HEK293 (cell line): Measurements from ENCODE around the gene RAF1.

Experiments
- GLI4 ChIP-seq: fragments of 450-650 bp; formaldehyde crosslinking; IDR thresholded peaks from 2 replicates; pipeline ENCODE4 v1.5.1; 2016; ENCODE audit warnings: missing biosample characterization, missing genetic modification characterization
- GLIS2 ChIP-seq: fragments of 450-650 bp; formaldehyde crosslinking; IDR thresholded peaks from 2 replicates; pipeline ENCODE4 v1.5.1; 2016; ENCODE audit warnings: missing biosample characterization, missing genetic modification characterization
- HOXC10 ChIP-seq: sonication (generic); formaldehyde crosslinking; IDR thresholded peaks from 2 replicates; pipeline ENCODE4 v1.8.1; 2023; ENCODE audit warnings: mild to moderate bottlenecking, missing genetic modification reagents
- KLF1 ChIP-seq: fragments of 450-650 bp; formaldehyde crosslinking; IDR thresholded peaks from 2 replicates; pipeline ENCODE4 v1.5.1; 2016; ENCODE audit warnings: missing biosample characterization, missing genetic modification characterization
- OVOL3 ChIP-seq: fragments of 450-650 bp; formaldehyde crosslinking; IDR thresholded peaks from 2 replicates; pipeline ENCODE4 v1.5.1; 2016; ENCODE audit warnings: missing biosample characterization, missing genetic modification characterization
- SALL2 ChIP-seq: fragments of 450-650 bp; formaldehyde crosslinking; IDR thresholded peaks from 2 replicates; pipeline ENCODE4 v1.5.0; 2017; ENCODE audit warnings: missing biosample characterization, mild to moderate bottlenecking, missing genetic modification characterization, borderline replicate concordance
- TSHZ1 ChIP-seq: fragments of 450-650 bp; formaldehyde crosslinking; IDR thresholded peaks from 2 replicates; pipeline ENCODE4 v1.5.1; 2016; ENCODE audit warnings: missing biosample characterization, missing genetic modification characterization, borderline replicate concordance
- ZBTB26 ChIP-seq: fragments of 450-650 bp; formaldehyde crosslinking; optimal IDR thresholded peaks from 2 replicates; pipeline ENCODE3; 2016; ENCODE audit warnings: missing biosample characterization, mild to moderate bottlenecking, missing genetic modification characterization
- ZBTB48 ChIP-seq: fragments of 450-650 bp; formaldehyde crosslinking; IDR thresholded peaks from 2 replicates; pipeline ENCODE4 v1.5.1; 2016; ENCODE audit warnings: missing biosample characterization, missing genetic modification characterization
- ZBTB6 ChIP-seq: fragments of 450-650 bp; formaldehyde crosslinking; IDR thresholded peaks from 2 replicates; pipeline ENCODE4 v1.5.1; 2017; ENCODE audit warnings: missing biosample characterization, missing genetic modification characterization
- ZBTB7A ChIP-seq: fragments of 450-650 bp; formaldehyde crosslinking; IDR thresholded peaks from 2 replicates; pipeline ENCODE4 v1.5.1; 2016; ENCODE audit warnings: low read depth, missing biosample characterization, missing genetic modification characterization
- ZNF112 ChIP-seq: fragments of 450-650 bp; formaldehyde crosslinking; IDR thresholded peaks from 2 replicates; pipeline ENCODE4 v1.5.0; 2017; ENCODE audit warnings: missing biosample characterization, missing genetic modification characterization
- ZNF132 ChIP-seq: fragments of 450-650 bp; formaldehyde crosslinking; IDR thresholded peaks from 2 replicates; pipeline ENCODE4 v1.5.1; 2017; ENCODE audit warnings: missing biosample characterization, missing genetic modification characterization, borderline replicate concordance
- ZNF138 ChIP-seq: fragments of 450-650 bp; formaldehyde crosslinking; IDR thresholded peaks from 2 replicates; pipeline ENCODE4 v1.5.1; 2016; ENCODE audit warnings: missing biosample characterization, missing genetic modification characterization, borderline replicate concordance
- ZNF140 ChIP-seq: fragments of 450-650 bp; formaldehyde crosslinking; IDR thresholded peaks from 2 replicates; pipeline ENCODE4 v1.5.1; 2016; ENCODE audit warnings: missing biosample characterization, missing genetic modification characterization
- ZNF239 ChIP-seq: fragments of 450-650 bp; formaldehyde crosslinking; IDR thresholded peaks from 2 replicates; pipeline ENCODE4 v1.5.1; 2016; ENCODE audit warnings: missing biosample characterization, missing genetic modification characterization
- ZNF274 ChIP-seq, 2 experiments: fragments of 200-500 bp in 1 of 2; fragments of 450-650 bp in 1 of 2; sonication (Bioruptor generic) in 1 of 2; formaldehyde crosslinking in 1 of 2; IDR thresholded peaks; 2 replicates each; pipeline versions ENCODE4 v1.5.1 to v1.6.1; 2014 to 2016; ENCODE audit warnings: borderline replicate concordance in 1 of 2, inconsistent platforms in 1 of 2, low read length in 1 of 2, missing biosample characterization in 1 of 2, missing genetic modification characterization in 1 of 2
- ZNF280C ChIP-seq: fragments of 450-650 bp; formaldehyde crosslinking; IDR thresholded peaks from 2 replicates; pipeline ENCODE4 v1.5.1; 2016; ENCODE audit warnings: missing biosample characterization, missing genetic modification characterization
- ZNF311 ChIP-seq: fragments of 450-650 bp; formaldehyde crosslinking; IDR thresholded peaks from 2 replicates; pipeline ENCODE4 v1.5.1; 2017; ENCODE audit warnings: missing biosample characterization, missing genetic modification characterization, borderline replicate concordance
- ZNF335 ChIP-seq: fragments of 450-650 bp; formaldehyde crosslinking; conservative IDR thresholded peaks from 2 replicates; pipeline ENCODE4 v1.5.1; 2016; ENCODE audit warnings: missing biosample characterization, missing genetic modification characterization
- ZNF366 ChIP-seq: fragments of 450-650 bp; formaldehyde crosslinking; conservative IDR thresholded peaks from 2 replicates; pipeline ENCODE4 v1.5.1; 2016; ENCODE audit warnings: missing biosample characterization, missing genetic modification characterization
- ZNF37A ChIP-seq: fragments of 450-650 bp; IDR thresholded peaks from 2 replicates; pipeline ENCODE4 v1.5.1; 2018; ENCODE audit warnings: missing biosample characterization, missing genetic modification characterization
- ZNF48 ChIP-seq: fragments of 450-650 bp; formaldehyde crosslinking; IDR thresholded peaks from 2 replicates; pipeline ENCODE4 v1.5.1; 2016; ENCODE audit warnings: missing biosample characterization, missing genetic modification characterization
- ZNF645 ChIP-seq: fragments of 450-650 bp; formaldehyde crosslinking; IDR thresholded peaks from 2 replicates; pipeline ENCODE4; 2016; ENCODE audit warnings: missing biosample characterization, missing genetic modification characterization
- ZNF677 ChIP-seq: fragments of 450-650 bp; IDR thresholded peaks from 2 replicates; pipeline ENCODE4 v1.5.0; 2018; ENCODE audit warnings: missing biosample characterization, mild to moderate bottlenecking, missing genetic modification characterization, moderate library complexity
- ZNF830 ChIP-seq: fragments of 450-650 bp; IDR thresholded peaks from 2 replicates; pipeline ENCODE4 v1.5.0; 2018; ENCODE audit warnings: missing biosample characterization, missing genetic modification characterization, low read depth, mild to moderate bottlenecking, moderate library complexity
- ZXDB ChIP-seq: fragments of 450-650 bp; formaldehyde crosslinking; IDR thresholded peaks from 2 replicates; pipeline ENCODE4 v1.5.1; 2016; ENCODE audit warnings: missing biosample characterization, missing genetic modification characterization

RAF1 gene

GRCh38 chr3:12553921-12554391 lies 110.0 kb downstream of the RAF1 start (continued):
- TF ChIP-seq HOXC10 (CRISPR knock-in tag) (no peak), KLF1 (tag by site-specific recombination) (0 out of 2 replicates have a peak, but pooled peaks have one; percentile 16), ZNF48 (no peak), ZNF280C (tag by site-specific recombination) (no peak), OVOL3 (no peak), SALL2 (tag by site-specific recombination) (no peak), ZXDB (tag by site-specific recombination) (peak; percentile 89), GLIS2 (tag by site-specific recombination) (peak; percentile 40; the same call in 1 of the 2 replicates), TSHZ1 (no peak), ZNF140 (no peak), ZBTB7A (tag by site-specific recombination) (no peak), ZNF239 (tag by site-specific recombination) (no peak), ZNF677 (tag by site-specific recombination) (no peak), ZNF335 (tag by site-specific recombination) (peak; percentile 57), ZNF37A (tag by site-specific recombination) (no peak), ZNF132 (tag by site-specific recombination) (no peak), ZNF274 (IDR thresholded peaks at IDR 0.05; ENCODE audit: low read length) (no peak), ZNF274 (tag by site-specific recombination; IDR thresholded peaks at IDR 0.05; ENCODE audit: borderline replicate concordance) (no peak), ZNF645 (tag by site-specific recombination) (no peak), ZNF138 (tag by site-specific recombination) (no peak), ZNF112 (tag by site-specific recombination) (no peak), ZNF830 (no peak), ZBTB48 (tag by site-specific recombination) (peak; percentile 69; the same call in 1 of the 2 replicates), ZBTB26 (tag by site-specific recombination) (peak; percentile 51), ZNF311 (tag by site-specific recombination) (no peak), ZBTB6 (tag by site-specific recombination) (no peak), ZNF366 (no peak), GLI4 (tag by site-specific recombination) (no peak)
